ENCODE data around the gene TDRD12. TPM values are rescaled to one million over a fixed set of nuclear protein-coding genes. Genes with fewer than 3 reads are reported as not detected.
"Not testable (repeated sequence)": the region's sequence is repeated elsewhere in the genome, so short reads cannot be mapped to it uniquely, and the experiment has no call there.

TDRD12 gene
- total RNA-seq, 2 donors from 2014 or later: 0.41 to 9.8 TPM

DNA sequence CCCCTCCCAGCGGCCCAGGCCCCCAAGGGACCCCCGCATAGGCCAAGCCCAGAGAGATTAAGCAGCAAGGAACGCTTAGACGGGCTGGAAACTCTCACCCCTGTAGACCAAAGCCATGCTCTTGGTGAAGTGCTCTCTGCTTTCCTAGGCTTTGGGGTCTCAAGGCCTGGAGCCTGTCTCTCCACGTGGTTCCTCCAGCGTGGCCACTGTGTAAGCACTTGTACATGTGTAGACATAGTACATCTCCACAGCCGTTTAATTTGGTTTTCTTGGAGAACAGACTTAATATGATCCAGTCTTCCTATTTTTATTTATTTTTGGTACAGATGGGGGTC lies 26.9 kb upstream of the TDRD12 start:
- Histone ChIP-seq H3K27ac (peak overlapping the region; percentile 69 to 91), H3K4me1 (replicated peaks) (no peaks in the 10 kb centered on the region), H3K9me3 (no peaks in the 10 kb centered on the region), H3K4me3 (peak overlapping the region; percentile 61 to 77), H3K27me3 (replicated peaks; ENCODE audit: insufficient read depth) (no peaks in the 10 kb centered on the region), H3K36me3 (no peaks in the 10 kb centered on the region)
- WGBS: 23% methylated on average over 7 of the region's 7 CpGs
- intact Hi-C loops (cut with DNase I): no loop called here
- no peak for DNase-seq (ENCODE audit: low spot score)
- TF ChIP-seq POLR2AphosphoS5 (IDR thresholded peaks at IDR 0.05) (no peak), POLR2A (IDR thresholded peaks at IDR 0.05) (no peak)
- TF ChIP-seq, protein P1, sequence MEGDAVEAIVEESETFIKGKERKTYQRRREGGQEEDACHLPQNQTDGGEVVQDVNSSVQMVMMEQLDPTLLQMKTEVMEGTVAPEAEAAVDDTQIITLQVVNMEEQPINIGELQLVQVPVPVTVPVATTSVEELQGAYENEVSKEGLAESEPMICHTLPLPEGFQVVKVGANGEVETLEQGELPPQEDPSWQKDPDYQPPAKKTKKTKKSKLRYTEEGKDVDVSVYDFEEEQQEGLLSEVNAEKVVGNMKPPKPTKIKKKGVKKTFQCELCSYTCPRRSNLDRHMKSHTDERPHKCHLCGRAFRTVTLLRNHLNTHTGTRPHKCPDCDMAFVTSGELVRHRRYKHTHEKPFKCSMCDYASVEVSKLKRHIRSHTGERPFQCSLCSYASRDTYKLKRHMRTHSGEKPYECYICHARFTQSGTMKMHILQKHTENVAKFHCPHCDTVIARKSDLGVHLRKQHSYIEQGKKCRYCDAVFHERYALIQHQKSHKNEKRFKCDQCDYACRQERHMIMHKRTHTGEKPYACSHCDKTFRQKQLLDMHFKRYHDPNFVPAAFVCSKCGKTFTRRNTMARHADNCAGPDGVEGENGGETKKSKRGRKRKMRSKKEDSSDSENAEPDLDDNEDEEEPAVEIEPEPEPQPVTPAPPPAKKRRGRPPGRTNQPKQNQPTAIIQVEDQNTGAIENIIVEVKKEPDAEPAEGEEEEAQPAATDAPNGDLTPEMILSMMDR (IDR thresholded peaks at IDR 0.05): no peak

DNA sequence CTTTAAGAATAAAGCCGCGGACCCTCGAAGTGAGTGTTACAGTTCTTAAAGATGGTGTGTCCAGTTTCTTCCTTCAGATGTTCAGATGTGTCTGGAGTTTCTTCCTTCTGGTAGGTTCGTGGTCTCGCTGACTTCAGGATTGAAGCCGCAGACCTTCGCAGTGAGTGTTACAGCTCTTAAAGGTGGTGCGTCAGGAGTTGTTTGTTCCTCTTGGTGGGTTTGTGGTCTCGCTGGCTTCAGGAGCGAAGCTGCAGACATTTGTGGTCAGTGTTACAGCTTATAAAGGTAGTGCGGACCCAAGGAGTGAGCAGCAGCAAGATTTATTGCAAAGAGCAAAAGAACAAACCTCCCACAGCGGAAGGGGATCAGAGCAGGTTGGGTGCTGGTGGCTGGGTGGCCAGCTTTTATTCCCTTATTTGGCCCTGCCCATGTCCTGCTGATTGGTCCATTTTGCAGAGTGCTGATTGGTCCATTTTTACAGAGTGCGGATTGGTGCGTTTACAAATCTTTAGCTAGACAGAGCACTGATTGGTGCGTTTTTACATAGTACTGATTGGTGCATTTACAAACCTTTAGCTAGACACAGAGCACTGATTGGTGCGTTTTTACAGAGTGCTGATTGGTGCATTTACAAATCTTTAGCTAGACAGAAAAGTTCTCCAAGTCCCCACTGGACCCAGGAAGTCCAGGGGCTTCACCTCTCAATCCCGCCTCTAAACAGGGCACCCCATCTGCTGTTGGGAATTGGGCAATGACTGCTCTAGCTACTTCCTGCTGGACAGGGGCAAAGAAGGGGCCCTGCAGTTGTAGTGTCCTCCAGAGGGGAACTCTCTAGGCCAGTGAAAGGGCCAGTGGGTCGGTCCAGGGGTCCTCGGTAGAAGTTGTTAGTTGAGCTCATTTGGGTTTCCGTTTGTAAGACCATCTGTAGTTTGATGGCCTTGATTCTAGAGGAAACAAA lies 26.1 kb upstream of the TDRD12 start:
- H3K4me1 ChIP-seq (replicated peaks): not testable (repeated sequence)
- WGBS: 91% methylated on average over 20 of the region's 20 CpGs

DNA sequence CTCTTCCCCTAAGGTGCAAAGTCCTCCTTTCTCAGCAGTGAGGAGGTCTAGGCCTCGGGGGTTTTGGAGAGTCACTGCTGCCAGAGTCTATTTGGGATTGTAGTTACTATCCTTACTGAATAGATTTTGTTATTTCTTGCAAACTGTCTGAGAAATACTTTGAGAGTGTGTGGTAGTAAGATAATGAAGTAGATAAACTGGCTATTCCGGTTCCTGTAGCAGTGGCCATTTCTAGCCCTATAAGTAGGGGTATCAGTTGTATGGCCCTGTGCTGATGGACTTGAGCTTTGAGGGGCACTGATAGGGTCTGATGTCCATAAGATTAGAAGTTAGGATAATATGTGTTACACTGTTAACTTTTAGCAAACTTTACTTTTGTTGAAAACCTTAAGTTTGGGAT lies 25.3 kb upstream of the TDRD12 start:
- not testable (repeated sequence) for DNase-seq (ENCODE audit: low spot score)
- peak overlapping the region in 1 of 2 donors; percentile 18 for H3K4me3 ChIP-seq
- 37% methylated on average over 2 of the region's 2 CpGs for WGBS

More for the DNA sequence above, 26.1 kb upstream of the TDRD12 start:
- H3K9me3 ChIP-seq; H3K36me3 ChIP-seq; DNase-seq (ENCODE audit: low spot score); intact Hi-C loops (cut with DNase I); H3K27me3 ChIP-seq (replicated peaks; ENCODE audit: insufficient read depth): not testable (repeated sequence)
- Histone ChIP-seq H3K4me3 (peak overlapping the region; percentile 61 to 77), H3K27ac (peak overlapping the region in 1 of 2 donors; percentile 21)

GRCh38 chr19:32694851-32695250 lies 24.7 kb upstream of the TDRD12 start:
- H3K27me3 ChIP-seq (replicated peaks; ENCODE audit: insufficient read depth); DNase-seq (ENCODE audit: low spot score); H3K9me3 ChIP-seq; H3K4me1 ChIP-seq (replicated peaks); H3K36me3 ChIP-seq; H3K27ac ChIP-seq; intact Hi-C loops (cut with DNase I): not testable (repeated sequence)
- WGBS: 40% methylated on average over 2 of the region's 2 CpGs
- H3K4me3 ChIP-seq: peak overlapping the region in 1 of 2 donors; percentile 18

More for the DNA sequence above, 25.3 kb upstream of the TDRD12 start:
- H3K27ac ChIP-seq: peak overlapping the region in 1 of 2 donors; percentile 21
- H3K9me3 ChIP-seq; H3K27me3 ChIP-seq (replicated peaks; ENCODE audit: insufficient read depth); intact Hi-C loops (cut with DNase I); H3K4me1 ChIP-seq (replicated peaks); H3K36me3 ChIP-seq: not testable (repeated sequence)

DNA sequence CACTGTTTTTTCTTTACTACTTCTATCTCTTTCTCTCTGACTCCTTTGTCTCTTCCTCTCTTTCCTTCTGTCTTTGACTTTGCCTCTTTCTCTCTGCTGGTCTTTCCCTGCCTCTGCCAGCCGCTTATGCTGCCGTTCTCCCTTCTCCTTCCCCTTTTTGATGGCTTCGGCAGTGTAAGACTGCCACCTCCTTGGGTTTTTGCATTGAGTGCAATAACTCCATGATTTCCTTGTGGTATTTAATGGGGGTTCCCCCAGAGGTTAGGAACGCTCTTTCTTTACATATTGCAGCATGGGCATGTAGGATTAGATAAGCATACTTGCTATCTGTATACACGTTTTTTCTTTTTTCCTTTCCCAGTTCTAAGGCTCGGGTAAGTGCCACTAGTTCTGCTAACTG lies 24.1 kb upstream of the TDRD12 start:
- intact Hi-C loops (cut with DNase I); DNase-seq (ENCODE audit: low spot score); H3K4me3 ChIP-seq; H3K4me1 ChIP-seq (replicated peaks); H3K27me3 ChIP-seq (replicated peaks; ENCODE audit: insufficient read depth); H3K9me3 ChIP-seq; H3K36me3 ChIP-seq; H3K27ac ChIP-seq: not testable (repeated sequence)
- 82% methylated on average over 6 of the region's 6 CpGs for WGBS

DNA sequence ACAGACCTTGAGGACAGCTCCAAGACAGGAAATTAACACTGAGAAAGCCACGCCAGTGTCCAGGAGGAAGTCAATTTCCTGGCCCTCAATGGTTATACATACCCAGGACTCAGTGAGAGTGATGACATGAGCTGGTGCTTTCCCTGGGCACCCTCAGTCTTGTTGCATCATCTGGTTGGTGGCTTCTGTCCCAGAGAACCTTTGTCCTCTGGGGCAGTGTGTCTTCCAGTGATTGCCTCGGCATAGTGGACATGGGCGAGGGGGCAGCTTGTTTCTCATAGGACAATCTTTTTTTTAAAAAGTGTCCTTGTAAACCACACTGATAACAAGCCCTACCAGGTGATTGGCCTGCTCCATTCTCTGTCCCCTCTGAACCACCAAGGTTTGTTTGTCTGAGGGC lies 22.8 kb upstream of the TDRD12 start:
- H3K36me3 ChIP-seq; H3K27ac ChIP-seq; H3K4me3 ChIP-seq; intact Hi-C loops (cut with DNase I); DNase-seq (ENCODE audit: low spot score); H3K9me3 ChIP-seq; H3K27me3 ChIP-seq (replicated peaks; ENCODE audit: insufficient read depth); H3K4me1 ChIP-seq (replicated peaks): not testable (repeated sequence)
- 94% methylated on average over 3 of the region's 3 CpGs for WGBS

- H3K36me3 ChIP-seq; H3K4me1 ChIP-seq (replicated peaks); H3K9me3 ChIP-seq; H3K4me3 ChIP-seq; DNase-seq (ENCODE audit: low spot score); H3K27ac ChIP-seq; H3K27me3 ChIP-seq (replicated peaks; ENCODE audit: insufficient read depth); intact Hi-C loops (cut with DNase I): not testable (repeated sequence)
- WGBS: 90% methylated on average over 7 of the region's 7 CpGs
Measured at GRCh38 chr19:32700129-32700528, 19.4 kb upstream of the TDRD12 start.

DNA sequence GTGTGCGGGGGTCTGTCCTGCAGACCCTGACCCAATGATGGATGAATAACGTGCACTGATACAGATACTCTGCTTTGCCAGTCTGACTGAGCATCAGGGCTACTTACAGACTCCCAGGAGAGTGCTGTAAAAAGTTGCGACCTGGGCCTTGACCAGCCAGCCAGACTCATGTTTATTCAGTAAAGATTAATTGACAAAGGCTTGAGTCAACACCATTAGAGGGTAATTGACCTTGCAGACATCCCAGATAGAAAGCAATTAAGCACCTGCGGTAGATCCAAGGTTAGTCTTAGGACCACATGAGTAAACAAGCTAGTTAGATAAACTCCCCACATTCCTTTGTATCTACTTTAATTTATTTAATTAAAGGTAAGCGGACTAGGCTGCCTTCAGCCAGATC lies 17.6 kb upstream of the TDRD12 start:
- Histone ChIP-seq H3K27ac (no peak overlapping the region), H3K36me3 (no peaks in the 10 kb centered on the region), H3K4me3 (no peak overlapping the region), H3K9me3 (no peaks in the 10 kb centered on the region), H3K27me3 (replicated peaks; ENCODE audit: insufficient read depth) (no peaks in the 10 kb centered on the region), H3K4me1 (replicated peaks) (peaks cover 3% of the 10 kb centered on the region)
- DNase-seq (ENCODE audit: low spot score): no peak
- intact Hi-C loops (cut with DNase I): no loop called here
- TF ChIP-seq POLR2AphosphoS5 (IDR thresholded peaks at IDR 0.05): no peak
- TF ChIP-seq, protein P1 (IDR thresholded peaks at IDR 0.05): no peak
- WGBS: 57% methylated on average over 5 of the region's 5 CpGs

GRCh38 chr19:32704006-32704405 lies 15.6 kb upstream of the TDRD12 start:
- WGBS: 100% methylated on average over 2 of the region's 2 CpGs
- H3K4me3 ChIP-seq; H3K27me3 ChIP-seq (replicated peaks; ENCODE audit: insufficient read depth); H3K36me3 ChIP-seq; H3K4me1 ChIP-seq (replicated peaks); intact Hi-C loops (cut with DNase I); DNase-seq (ENCODE audit: low spot score); H3K27ac ChIP-seq; H3K9me3 ChIP-seq: not testable (repeated sequence)
